Activated CD8-positive, alpha-beta memory T cell treated with anti-CD3 and anti-CD28 coated beads, Interleukin-2, amount 10 ng/mL, durations not matched to agents 7 days and 5 days (primary cell): ENCODE measurements around the gene HOXA1. TPM values are rescaled to one million over a fixed set of nuclear protein-coding genes. Genes with fewer than 3 reads are reported as not detected.

Source experiments
- ATAC-seq: fragments of 150-1000 bp; cut with Tn5 transposase; one replicate; pipeline ENCODE4 v1.10.0; 2021; ENCODE audit warnings: moderate library complexity
- CTCF ChIA-PET: fragments of 350-600 bp; sonication (Branson Sonifier 250); formaldehyde crosslinking; loops from one replicate; lab custom pipeline; 2021; ENCODE audit warnings: antibody characterized with exemption; lab: Charles Lee
- DNase-seq: peaks from one replicate; pipeline ENCODE4 v3.0.0-alpha.2; 2020
- H3K27ac Mint-ChIP-seq: one replicate; pipeline ENCODE4 v1.8.0; 2021; ENCODE audit warnings: mild to moderate bottlenecking, mixed read lengths
- H3K27me3 Mint-ChIP-seq: one replicate; pipeline ENCODE4 v1.8.0; 2021; ENCODE audit warnings: mixed read lengths
- H3K36me3 Mint-ChIP-seq: one replicate; pipeline ENCODE4 v1.8.0; 2021; ENCODE audit warnings: mild to moderate bottlenecking, mixed read lengths
- H3K4me1 Mint-ChIP-seq: one replicate; pipeline ENCODE4 v1.8.0; 2021; ENCODE audit warnings: mixed read lengths
- H3K4me3 Mint-ChIP-seq: one replicate; pipeline ENCODE4 v1.8.0; 2021; ENCODE audit warnings: mild to moderate bottlenecking, moderate library complexity, mixed read lengths
- H3K9me3 Mint-ChIP-seq: one replicate; pipeline ENCODE4 v1.8.0; 2022; ENCODE audit warnings: low read depth, mixed read lengths
- total RNA-seq, 2 experiments: library from RNA; stranded (reverse); gene quantifications; one replicate each; pipeline ENCODE4 v1.2.3, GENCODE V29; 2021

The HOXA1 gene
- total RNA-seq, 2 experiments from 2014 or later = 0.28 to 0.76 TPM

DNA sequence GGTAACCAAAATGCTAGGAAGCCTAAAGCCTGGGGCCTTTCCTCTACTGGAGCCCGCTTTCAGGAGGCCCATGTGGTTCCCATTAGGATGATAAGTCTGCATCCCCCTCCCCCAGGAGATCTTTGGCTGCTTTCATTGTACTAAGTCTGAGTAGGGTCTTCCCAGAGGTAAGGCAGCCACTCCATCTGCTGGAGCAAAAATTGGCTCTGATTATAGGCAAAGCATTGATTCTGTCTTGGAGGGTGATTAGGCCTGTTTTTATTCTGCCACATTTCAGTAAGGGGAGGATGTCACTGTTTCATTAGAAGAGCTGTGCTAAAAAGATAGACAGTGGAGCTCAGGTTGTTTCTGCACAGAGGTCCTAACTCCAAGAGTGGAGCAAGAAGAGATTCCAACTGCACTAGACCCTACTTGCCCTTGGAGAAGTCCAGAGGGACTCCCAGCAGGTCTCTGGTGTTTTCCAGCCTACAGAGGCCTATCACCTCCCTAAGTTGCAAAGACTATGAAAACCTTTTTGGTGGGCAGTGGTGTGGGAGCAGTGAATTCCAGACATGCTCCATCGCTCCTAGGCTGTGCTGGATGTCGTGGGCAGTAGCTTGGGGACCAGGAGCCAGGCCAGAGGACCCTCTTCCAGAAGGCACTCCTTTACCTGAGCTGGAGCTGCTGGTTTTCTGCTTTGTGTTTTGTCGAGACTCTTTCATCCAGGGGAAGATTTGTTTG, 13.8 kb upstream of the HOXA1 start:
- no peak overlapping the region for H3K4me3 Mint-ChIP-seq
- H3K36me3 Mint-ChIP-seq = no peaks in the 10 kb centered on the region
- H3K4me1 Mint-ChIP-seq = no peaks in the 10 kb centered on the region
- CTCF ChIA-PET = interaction anchor here (0.6 kb wide), 1 partner anchor 9 kb away, joined by 3 read pairs; no protein-coding TSS in a partner anchor
- DNase-seq = no peak
- no peak for ATAC-seq
- no peaks in the 10 kb centered on the region for H3K9me3 Mint-ChIP-seq
- H3K27ac Mint-ChIP-seq = no peak overlapping the region
- H3K27me3 Mint-ChIP-seq = peaks cover 15% of the 10 kb centered on the region

DNA sequence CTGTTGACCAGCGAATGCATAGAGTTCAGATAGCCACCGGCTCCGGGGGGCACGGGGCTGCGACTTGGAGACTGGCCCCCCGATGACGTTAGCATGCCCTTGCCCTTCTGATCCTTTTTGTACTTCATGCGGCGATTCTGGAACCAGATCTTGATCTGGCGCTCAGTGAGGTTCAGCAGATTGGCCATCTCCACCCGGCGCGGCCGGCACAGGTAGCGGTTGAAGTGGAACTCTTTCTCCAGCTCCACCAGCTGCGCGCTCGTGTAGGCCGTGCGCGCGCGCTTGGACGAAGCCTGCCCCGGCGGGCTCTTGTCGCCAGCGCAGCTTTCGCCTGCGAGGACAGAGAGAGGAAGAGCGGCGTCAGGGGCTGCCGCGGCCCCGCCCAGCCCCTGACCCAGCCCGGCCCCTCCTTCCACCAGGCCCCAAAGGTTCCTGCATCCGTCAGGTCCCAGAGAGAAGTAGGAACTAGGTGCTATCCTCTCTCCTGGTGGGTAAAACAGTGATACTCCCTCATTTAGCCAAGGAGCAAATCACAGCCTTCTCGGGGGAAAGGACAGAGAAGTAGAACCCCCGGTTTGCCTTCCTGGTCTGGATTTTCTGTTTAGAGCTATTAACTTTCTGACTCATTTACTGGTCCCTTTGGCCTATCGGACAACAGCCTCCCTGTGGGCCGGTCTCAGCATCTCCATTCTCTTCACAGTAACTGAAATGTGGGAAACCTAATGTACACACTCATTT, 12.8 kb upstream of the HOXA1 start:
- ATAC-seq (no peak), DNase-seq (no peak)
- CTCF ChIA-PET = no interaction called here
- H3K9me3 Mint-ChIP-seq = no peaks in the 10 kb centered on the region
- H3K4me1 Mint-ChIP-seq = no peaks in the 10 kb centered on the region
- no peak overlapping the region for H3K27ac Mint-ChIP-seq
- H3K4me3 Mint-ChIP-seq = no peak overlapping the region
- H3K36me3 Mint-ChIP-seq = no peaks in the 10 kb centered on the region
- peaks cover 26% of the 10 kb centered on the region for H3K27me3 Mint-ChIP-seq

DNA sequence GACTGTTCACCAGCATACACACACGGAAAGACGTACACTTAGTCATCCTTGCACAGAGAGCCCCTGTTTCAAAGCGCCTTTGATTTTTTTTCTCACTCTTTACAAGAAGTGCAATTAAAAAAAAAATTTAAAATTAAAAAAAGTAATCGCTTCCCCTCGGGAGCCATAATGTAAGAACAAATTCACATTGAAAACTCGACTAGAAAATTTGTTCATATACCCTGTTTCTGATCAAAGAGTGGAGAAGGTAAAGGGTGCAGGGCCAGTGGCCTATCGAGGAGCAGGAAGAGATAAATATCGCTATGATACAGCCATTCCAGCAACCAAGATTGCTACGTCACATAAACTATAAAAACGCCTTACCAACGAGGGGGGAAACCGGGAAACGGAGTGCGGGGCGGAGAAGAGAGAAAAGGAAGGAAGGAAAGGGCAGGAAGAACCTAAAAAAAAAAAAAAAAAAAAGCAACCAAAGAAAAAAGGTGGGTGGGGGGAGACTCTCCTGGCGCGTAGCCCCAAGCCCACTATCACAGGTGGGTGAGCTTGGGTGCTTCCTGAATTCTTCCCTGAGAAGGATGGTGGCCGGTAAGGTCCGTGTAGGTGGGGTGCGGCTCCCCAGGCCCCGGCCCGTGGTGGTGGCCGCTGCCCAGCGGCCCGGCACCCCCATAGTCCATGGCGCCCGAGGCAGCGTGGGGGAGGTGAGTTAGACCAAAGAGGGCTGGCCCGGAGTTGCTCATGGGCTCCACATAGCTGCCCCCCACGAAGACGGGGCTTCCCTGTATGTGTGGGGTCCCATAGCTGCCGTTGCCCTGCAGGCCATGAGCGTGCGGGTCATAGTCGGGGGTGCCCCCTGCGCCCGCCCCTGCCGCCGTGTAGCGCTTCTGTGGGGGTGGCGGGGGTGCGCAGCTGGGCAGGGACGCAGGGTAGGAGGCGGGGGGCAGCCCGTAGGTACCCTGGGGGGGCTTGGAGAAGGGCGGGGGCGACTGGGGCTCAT, 11.9 kb upstream of the HOXA1 start:
- CTCF ChIA-PET = no interaction called here
- H3K4me3 Mint-ChIP-seq = no peak overlapping the region
- no peak for DNase-seq

DNA sequence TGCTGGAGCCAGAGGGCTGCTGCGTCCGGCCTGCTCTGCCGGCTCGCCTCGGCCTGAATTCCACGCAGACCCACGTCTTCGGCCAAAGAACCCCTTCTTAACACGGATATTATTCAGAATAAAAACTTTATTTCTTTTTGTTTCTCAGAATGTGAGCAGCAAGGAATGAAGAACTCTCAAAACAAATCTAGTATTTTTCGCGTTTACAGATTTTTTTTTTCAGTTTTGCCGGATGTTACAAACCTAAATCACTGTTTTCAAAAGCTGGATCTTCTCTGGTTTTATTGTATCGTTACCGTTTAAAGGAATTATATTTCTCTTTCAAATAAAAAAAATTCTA, 11.1 kb upstream of the HOXA1 start:
- H3K27ac Mint-ChIP-seq = no peak overlapping the region
- CTCF ChIA-PET = no interaction called here
- DNase-seq (no peak), ATAC-seq (no peak)
- H3K27me3 Mint-ChIP-seq = peaks cover 40% of the 10 kb centered on the region
- no peak overlapping the region for H3K4me3 Mint-ChIP-seq
- peaks cover 7% of the 10 kb centered on the region for H3K4me1 Mint-ChIP-seq
- no peaks in the 10 kb centered on the region for H3K9me3 Mint-ChIP-seq
- peaks cover 2% of the 10 kb centered on the region for H3K36me3 Mint-ChIP-seq

More for the DNA sequence above, 11.9 kb upstream of the HOXA1 start:
- Mint-ChIP-seq H3K27me3 (peaks cover 35% of the 10 kb centered on the region), H3K27ac (no peak overlapping the region), H3K36me3 (peaks cover 2% of the 10 kb centered on the region), H3K4me1 (peaks cover 3% of the 10 kb centered on the region), H3K9me3 (no peaks in the 10 kb centered on the region)
- ATAC-seq = no peak

DNA sequence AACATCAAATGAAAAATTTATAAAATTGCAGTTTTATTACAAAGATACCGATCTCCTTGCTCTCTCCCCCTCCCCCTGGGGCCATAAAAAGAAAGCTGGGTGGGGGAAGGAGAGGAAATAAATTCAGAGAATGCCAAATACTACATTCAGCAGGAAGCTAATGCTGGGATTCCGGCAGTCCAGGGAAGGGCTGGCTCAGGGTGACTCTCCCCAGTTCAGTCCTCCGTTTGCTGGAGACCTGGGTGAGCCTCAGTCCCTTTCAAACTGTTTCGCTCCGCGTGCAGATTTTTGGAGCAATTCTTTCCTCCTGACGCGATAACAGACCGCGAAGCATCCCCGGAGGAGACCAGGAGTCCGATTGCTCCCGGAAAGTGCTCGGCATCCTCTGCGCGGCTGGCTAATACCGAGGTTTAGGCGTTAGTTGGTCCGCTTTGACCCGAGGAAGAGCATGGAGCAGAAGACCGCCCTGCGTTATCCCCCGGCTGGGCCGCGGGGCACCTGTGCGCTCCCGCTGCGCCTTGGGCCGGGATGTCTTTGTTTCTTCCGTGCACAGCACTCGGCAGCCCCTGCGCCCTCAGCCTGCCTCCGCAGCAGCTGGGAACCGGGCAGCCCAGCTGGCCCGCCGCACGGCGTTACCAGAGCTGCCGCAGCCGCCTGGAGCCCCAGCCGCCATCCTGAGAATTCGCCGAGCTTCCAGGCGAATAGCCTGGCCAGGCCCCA, 10.5 kb upstream of the HOXA1 start:
- H3K4me1 Mint-ChIP-seq = peaks cover 11% of the 10 kb centered on the region
- no peak overlapping the region for H3K27ac Mint-ChIP-seq
- peaks cover 2% of the 10 kb centered on the region for H3K36me3 Mint-ChIP-seq
- CTCF ChIA-PET = interaction anchor here (1.2 to 2.4 kb wide), 2 partner anchors 10 to 45 kb away, joined by 3 to 6 read pairs; no protein-coding TSS in a partner anchor
- DNase-seq = no peak
- no peak overlapping the region for H3K4me3 Mint-ChIP-seq
- no peaks in the 10 kb centered on the region for H3K9me3 Mint-ChIP-seq
- peaks cover 44% of the 10 kb centered on the region for H3K27me3 Mint-ChIP-seq
- no peak for ATAC-seq

DNA sequence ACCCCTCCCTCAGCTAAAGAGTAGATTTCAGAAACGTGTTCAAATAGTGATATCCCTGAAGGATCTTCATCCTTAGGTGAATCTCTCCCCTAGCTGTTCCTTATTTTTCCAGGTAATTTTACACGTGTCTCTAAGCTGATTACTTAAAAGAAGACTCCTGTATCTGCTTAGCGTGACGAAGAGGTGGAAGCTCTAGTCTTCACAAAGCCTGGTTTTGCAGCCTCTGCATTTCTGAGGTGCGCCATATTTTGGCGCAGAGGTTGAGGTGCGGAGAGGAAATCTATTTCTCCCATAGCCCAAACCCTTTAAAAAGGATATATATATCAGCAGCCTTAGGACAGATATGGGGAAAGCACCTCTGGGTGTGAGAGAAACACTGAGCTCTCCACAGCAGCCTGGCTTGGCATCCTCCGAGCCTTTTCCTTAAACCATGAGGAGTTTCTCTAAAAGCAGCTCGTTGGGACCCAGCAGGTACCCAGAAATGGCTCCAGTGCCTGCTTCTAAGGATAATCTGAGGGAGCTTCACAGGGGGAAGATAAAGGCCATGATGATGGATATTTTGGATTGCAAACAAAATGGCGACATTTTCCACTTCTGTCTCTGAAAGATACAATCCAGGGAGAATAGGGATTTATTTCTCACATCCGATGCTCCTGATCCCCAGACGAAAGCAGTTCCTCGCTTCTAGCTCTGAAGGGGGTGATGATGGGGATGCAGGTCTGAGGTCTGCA, 9.7 kb upstream of the HOXA1 start:
- H3K9me3 Mint-ChIP-seq = no peaks in the 10 kb centered on the region
- peaks cover 53% of the 10 kb centered on the region for H3K27me3 Mint-ChIP-seq
- no peak overlapping the region for H3K27ac Mint-ChIP-seq
- no peak overlapping the region for H3K4me3 Mint-ChIP-seq
- CTCF ChIA-PET = interaction anchor here (1.2 to 2.4 kb wide), 2 partner anchors 9 to 46 kb away, joined by 3 to 6 read pairs; no protein-coding TSS in a partner anchor
- no peak for DNase-seq
- peaks cover 11% of the 10 kb centered on the region for H3K4me1 Mint-ChIP-seq
- no peak for ATAC-seq
- H3K36me3 Mint-ChIP-seq = peaks cover 2% of the 10 kb centered on the region

DNA sequence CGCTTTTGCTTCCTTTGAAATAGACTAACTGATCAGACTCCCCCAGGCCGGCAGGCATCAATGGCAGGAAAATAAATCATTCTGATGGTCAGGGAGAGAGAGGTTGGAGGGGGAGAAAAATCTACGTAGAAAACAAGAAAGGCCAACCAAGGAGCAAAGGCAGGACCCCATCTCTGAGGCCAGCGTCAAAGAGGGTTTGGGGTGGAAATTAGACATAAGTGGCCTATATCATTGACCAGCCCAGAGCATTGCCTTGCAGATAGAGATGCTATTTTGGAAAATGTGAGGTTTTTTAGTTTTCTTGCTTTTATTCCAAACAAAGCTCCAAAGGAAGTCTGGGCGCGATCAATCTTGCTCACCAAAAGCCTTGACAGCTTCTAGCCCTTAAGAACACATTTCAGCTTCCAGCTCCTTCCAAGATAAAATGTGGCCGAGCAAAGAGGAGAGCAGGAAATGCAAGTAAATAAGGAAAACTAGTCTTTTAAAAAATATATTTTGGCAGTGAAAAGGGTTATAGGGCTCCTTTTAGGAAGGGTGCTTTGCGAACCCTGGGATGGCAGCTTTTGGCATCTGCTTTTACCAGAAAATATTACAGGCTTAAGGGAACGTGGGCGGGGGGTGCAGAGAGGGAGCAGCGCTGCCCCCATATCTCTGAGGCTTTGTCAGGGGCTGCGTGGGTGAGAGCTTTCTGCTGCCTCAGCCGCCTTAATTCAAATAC, 8.7 kb upstream of the HOXA1 start:
- CTCF ChIA-PET = interaction anchor here (2.4 kb wide), 1 partner anchor 47 kb away, joined by 6 read pairs; no protein-coding TSS in a partner anchor
- Mint-ChIP-seq H3K9me3 (no peaks in the 10 kb centered on the region), H3K36me3 (peaks cover 2% of the 10 kb centered on the region), H3K4me3 (no peak overlapping the region), H3K27ac (no peak overlapping the region), H3K4me1 (peaks cover 11% of the 10 kb centered on the region), H3K27me3 (peaks cover 62% of the 10 kb centered on the region)
- ATAC-seq (no peak), DNase-seq (no peak)

DNA sequence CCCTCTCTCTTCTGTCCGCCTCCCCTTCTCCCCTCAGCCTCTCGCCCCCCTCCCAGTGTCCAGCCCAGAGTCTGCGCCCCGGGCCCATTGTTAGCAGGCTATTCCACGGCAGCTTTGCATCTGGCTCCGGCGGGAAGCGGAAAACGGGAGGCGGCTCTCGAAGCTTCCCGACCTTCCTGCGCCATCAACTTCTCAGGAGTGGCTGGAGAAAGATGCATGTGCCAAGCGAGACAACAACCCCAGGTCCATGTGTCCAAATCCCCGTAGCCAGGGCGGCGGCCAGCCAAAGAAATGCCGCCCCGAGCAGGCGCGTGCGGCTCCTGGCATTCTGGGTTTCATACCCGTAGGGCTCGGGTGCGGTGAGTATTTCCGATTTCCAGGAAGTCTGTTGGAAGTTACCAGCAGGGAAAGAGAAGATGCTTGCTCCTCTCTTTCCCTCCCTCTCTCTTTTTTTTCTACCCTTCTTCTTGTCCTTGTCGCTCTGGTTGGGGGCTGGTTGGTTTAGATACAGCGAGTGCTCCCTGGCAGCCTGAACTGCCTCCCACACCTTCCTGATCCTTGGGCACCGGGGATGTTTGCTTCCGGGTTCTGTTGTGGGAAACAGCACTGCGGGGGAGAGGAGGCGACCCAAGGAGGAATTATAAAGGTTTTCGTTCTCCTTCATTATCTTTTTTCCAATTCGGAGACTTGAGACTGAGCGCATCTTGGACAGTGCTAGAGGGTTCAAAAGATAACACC, 7.9 kb upstream of the HOXA1 start:
- ATAC-seq (no peak), DNase-seq (no peak)
- CTCF ChIA-PET = no interaction called here
- Mint-ChIP-seq H3K9me3 (no peaks in the 10 kb centered on the region), H3K4me3 (no peak overlapping the region), H3K27me3 (peaks cover 71% of the 10 kb centered on the region), H3K27ac (no peak overlapping the region), H3K36me3 (peaks cover 2% of the 10 kb centered on the region), H3K4me1 (peaks cover 11% of the 10 kb centered on the region)

DNA sequence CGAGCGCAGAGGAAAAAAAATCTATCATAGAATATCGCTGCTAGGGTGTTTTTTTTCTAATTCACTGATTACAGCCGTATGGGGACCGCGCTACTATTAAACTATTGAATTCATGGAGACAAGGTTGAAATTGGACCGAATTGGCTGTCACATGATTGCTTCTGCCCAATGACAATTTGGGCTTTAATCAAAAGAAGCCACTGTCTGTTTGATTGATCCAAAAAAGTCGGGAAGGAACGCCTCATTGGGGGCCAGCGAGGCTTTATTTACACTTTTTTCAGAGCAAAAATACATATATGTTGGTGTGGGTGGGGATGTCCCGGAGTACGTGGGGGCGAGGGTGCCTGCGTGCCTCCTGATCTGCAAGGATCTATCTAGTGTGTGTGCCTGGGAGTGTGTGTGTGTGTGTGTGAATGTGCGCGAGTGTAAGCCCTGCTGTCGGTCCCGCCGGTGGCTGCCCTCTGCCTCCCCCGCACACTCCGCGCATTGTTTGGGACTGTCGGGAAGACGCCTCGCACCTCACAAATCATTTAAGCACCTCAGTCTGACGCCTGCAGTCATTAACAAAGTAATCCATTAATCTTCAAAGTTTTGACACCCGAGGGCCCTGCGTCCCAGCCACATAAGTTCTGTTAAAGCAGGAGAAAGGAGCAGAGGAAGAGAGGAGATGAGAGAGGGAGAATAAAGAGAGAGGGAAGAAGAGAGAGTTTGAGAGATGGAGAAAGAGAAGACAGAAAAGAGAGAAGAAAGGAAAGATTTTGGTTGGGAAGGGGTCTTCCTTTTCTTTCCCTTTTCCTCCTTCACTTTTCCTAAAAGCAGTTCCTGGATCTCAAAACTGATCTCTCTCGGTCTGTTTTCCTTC, 7.0 kb upstream of the HOXA1 start, which contains the start of gene HOXA2:
Gene HOXA2 (minus strand): TSS at position 103 of the 862 bp plus-strand sequence. CDS start 183 bp downstream, outside the sequence.
- H3K4me3 Mint-ChIP-seq = no peak within 1 kb of the TSS
- no peaks in the 10 kb centered on the region for H3K9me3 Mint-ChIP-seq
- ATAC-seq (no peak), DNase-seq (no peak)
- no peak within 1 kb of the TSS for H3K27ac Mint-ChIP-seq
- H3K36me3 Mint-ChIP-seq = peaks cover 2% of the 10 kb centered on the region
- peaks cover 11% of the 10 kb centered on the region for H3K4me1 Mint-ChIP-seq
- H3K27me3 Mint-ChIP-seq = peaks cover 78% of the 10 kb centered on the region
- CTCF ChIA-PET = no interaction called here

DNA sequence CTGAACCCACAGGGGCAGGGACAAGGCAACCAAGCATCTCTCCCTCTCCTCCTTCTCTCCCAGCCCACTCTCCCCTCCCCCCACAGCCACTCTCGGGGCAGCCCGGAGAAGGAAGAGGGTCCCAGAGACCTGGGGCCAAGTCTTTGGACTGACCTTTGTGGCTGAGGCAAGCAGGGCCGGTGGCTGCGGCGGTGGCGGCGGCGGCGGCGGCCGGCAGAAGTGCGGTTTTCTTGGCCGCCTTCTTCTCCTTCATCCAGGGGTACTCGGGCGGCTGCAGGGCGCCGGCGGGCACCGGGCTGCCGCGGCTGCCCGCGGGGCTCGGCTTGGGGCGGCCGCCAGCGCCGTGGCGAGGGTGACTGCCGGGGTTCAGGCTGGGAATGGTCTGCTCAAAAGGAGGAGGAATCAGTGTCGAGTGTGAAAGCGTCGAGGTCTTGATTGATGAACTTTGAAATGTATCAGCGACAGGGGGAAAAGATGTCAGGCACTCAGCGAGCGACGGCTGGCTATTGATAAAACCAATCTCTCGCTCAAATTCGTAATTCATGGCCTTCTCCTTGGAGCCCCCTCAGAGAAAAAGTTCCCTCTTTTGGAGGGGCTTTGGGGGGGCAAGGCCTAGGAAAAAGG, 6.3 kb upstream of the HOXA1 start:
- H3K9me3 Mint-ChIP-seq = no peaks in the 10 kb centered on the region
- H3K4me1 Mint-ChIP-seq = peaks cover 15% of the 10 kb centered on the region
- ATAC-seq = no peak
- H3K27ac Mint-ChIP-seq = no peak overlapping the region
- peaks cover 86% of the 10 kb centered on the region for H3K27me3 Mint-ChIP-seq
- CTCF ChIA-PET = no interaction called here
- no peak overlapping the region for H3K4me3 Mint-ChIP-seq
- no peak for DNase-seq
- H3K36me3 Mint-ChIP-seq = peaks cover 6% of the 10 kb centered on the region
